GM18499 (cell line): Measurements from ENCODE around the gene TSR3.

Source experiments
- ATAC-seq: cut with Tn5 transposase; IDR thresholded peaks from one replicate; pipeline ENCODE4 v1.9.1; 2021; ENCODE audit warnings: moderate number of reproducible peaks; ENCODE audit not compliant: insufficient read depth, unreplicated experiment

Gene TSR3

DNA sequence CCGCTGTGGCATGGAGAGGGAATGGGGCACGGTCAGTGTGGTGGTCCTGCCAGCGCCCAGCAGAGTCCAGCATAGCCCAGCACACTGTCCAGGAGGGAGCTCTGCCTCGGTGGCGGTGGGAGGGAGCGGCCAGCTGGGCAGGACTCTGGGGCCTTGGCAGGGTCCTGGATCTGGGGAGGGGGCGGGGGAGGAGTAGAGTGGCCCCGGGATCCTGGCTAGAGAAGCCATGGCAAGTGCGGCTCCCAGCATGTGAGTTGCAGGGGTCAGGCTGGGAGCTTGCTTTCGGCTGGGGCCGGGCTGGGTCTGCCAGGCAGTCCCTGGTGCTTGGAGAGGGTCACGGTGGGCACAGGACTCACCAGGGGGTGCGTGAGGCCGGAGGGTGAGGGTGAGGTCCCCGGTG lies 3.9 kb upstream of the TSR3 start:
- no peak for ATAC-seq

DNA sequence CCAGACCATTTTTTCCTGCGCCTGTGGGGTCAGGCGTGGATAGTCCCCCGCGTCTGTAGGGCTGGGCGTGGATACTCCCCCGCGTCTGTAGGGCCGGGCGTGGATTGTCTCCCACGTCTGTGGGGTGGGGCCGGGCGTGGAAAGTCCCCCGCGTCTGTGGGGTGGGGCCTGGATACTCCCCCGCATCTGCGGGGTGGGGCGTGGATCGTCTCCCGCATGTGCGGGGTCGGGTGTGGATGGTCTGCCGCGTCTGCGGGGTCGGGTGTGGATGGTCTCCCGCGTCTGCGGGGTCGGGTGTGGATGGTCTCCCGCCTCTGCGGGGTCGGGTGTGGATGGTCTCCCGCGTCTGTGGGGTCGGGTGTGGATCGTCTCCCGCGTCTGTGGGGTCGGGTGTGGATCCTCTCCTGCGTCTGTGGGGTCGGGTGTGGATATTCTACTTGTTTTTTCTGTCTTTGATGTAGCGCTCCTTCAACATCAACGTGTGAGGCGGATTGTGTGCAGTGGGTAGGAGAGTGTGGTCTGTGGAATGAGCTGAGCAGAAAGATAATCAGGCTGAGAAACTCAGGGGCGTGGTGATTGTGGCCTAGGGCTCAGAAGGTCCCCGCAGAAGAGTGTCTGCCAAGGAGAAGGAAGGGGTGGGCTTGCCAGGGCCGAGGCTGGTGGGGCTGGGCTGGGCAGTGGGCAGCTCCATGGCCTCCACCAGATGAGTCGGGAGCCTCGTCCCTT lies 3.3 kb upstream of the TSR3 start:
- ATAC-seq: no peak

DNA sequence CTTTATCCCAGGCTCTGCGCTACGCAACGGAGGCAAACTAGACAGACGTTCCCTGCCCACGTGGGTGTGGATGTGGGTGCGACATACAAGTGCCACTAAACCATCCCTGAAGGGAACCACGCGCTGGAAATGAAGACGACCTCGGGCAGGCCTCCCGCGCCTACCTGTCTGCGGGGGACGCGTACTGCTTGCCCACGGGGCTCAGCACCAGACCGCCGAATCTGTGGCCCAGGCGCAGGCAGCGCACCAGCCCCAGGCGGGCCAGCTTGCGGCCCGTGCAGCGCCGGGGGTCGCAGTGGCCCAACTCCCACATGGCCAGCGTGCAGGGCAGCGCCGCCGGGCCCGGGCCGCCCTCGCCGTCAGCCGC lies 480 bp downstream of the TSR3 start:
- ATAC-seq: peak; percentile 5

DNA sequence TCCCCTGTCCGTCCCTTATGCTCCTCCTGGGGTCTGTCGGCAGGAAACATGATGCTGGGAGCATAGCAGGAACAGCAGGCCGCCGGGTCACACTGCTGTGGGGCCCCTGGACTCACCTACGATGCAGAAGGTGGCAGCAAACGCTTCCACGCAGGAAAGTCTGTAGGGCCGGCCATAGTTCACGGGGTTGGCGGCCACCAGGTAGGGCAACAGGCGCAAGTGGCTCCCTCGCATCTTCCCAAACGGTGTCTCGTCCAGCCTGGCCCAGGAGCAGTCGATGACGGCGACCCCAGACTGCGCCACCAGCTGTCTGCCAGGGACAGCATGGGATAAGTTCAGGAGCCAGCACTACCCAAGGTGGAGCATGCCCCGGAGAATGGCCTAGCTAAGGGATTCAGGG lies 987 bp downstream of the TSR3 start:
- no peak for ATAC-seq

DNA sequence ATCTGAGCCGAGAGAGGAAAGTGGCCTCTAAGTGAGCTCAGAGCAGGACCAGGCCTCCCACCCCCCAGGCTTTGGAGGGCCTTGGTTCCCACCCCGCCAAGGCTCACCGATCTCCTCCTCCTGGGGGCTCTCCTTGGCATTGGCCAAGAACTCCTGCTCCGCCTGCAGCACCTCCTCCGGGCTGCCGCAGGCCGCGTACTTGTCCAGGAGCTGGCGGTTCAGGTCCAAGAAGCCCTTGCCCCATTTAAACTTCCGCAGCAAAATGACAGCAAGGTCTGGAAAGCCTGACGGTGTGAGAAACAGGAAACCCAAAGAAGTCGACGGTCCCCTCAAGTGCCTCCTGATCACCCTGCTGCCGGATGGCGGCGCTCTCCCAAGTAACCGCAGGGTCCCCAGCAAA lies 1.7 kb downstream of the TSR3 start:
- no peak for ATAC-seq

DNA sequence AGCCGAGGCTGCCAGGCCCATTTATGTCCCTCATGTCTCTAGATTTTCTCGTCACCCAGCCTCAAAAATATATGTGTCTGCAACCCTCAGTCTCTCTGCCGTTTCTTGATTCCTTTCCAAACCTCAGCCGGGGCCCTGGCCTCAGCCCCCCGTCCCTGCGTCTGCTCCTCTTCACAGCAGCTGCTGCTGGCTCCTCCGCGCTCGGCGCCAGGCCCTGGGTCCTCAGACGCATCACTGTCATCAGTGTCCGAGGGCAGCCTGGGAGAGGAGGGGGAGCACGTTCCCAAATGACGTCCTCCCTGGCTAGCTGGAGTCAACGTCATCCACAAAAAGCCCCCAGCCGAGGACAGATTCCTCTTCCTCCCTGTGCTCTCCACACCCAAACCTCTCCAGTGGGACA lies 2.3 kb downstream of the TSR3 start:
- ATAC-seq: no peak

DNA sequence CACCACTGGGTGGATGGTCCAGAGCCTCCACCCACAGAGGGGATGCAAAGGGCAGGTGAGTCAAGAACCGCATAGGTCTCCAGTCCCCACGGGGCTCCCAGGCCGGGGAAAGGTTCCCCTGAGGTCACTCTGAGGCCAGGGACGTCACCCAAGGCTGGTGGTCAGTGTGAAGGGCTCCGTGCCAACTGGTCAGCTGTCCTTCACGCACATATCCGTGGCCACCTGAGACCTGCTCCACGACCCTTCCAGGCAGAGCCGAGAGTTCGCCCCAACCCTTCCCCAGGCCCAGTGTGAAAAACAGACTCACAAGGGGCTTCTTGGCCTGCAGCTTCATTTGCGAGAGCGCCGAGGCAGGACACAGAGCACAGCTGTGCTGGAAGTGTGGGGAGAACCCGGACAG lies 2.8 kb downstream of the TSR3 start:
- ATAC-seq: no peak

DNA sequence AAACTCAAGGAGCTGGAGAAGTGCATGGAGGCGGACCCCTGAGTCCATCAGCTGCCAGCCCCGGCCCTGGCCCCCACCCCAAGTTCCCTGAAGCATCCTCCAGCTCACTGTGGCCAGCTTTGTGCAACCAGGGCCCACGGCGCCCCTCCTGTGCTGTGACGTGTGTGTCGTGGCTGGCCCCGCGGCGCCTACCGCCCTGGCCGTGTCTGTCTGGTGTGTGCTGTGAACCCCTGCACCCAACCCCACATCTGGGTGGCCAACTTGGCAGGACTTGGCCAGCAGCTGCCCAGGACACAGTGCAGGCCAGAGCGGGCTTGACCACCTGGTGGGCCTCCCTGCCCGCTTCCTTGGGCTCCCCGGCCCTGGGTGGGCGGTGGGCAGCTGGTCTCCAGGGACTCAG lies 3.2 kb downstream of the TSR3 start:
- no peak for ATAC-seq

DNA sequence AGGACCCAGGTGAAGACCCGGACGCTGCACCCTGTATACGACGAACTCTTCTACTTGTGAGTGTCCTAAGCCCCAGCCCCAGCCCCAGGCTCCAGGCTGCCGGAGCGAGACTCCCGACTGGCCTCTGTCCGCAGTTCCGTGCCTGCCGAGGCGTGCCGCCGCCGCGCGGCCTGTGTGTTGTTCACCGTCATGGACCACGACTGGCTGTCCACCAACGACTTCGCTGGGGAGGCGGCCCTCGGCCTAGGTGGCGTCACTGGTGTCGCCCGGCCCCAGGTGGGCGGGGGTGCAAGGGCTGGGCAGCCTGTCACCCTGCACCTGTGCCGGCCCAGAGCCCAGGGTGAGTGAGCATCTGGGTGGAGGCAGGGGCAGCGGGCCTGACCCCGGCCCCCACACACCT lies 3.7 kb downstream of the TSR3 start:
- no peak for ATAC-seq

DNA sequence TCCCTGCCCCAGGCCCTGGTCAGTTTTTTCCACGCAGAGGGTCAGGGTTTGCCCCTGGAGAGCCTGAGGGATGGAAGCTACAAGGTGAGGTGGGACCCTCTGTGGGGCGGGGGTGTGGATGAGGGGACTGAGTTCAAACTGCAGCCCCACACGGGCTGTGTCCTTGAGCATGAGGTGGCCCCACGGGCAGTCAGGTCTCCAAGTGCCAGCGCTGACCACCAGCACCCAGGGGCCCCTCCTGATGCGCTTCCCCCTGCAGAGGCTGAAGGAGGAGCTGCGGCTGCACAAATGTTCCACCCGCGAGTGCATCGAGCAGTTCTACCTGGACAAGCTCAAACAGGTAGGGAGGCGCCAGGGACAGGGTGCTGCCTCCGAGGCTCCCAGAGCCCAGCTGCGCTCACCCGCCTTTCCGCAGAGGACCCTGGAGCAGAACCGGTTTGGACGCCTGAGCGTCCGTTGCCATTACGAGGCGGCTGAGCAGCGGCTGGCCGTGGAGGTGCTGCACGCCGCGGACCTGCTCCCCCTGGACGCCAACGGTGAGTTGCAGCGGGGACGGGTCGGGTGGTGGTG lies 4.3 kb downstream of the TSR3 start:
- no peak for ATAC-seq

DNA sequence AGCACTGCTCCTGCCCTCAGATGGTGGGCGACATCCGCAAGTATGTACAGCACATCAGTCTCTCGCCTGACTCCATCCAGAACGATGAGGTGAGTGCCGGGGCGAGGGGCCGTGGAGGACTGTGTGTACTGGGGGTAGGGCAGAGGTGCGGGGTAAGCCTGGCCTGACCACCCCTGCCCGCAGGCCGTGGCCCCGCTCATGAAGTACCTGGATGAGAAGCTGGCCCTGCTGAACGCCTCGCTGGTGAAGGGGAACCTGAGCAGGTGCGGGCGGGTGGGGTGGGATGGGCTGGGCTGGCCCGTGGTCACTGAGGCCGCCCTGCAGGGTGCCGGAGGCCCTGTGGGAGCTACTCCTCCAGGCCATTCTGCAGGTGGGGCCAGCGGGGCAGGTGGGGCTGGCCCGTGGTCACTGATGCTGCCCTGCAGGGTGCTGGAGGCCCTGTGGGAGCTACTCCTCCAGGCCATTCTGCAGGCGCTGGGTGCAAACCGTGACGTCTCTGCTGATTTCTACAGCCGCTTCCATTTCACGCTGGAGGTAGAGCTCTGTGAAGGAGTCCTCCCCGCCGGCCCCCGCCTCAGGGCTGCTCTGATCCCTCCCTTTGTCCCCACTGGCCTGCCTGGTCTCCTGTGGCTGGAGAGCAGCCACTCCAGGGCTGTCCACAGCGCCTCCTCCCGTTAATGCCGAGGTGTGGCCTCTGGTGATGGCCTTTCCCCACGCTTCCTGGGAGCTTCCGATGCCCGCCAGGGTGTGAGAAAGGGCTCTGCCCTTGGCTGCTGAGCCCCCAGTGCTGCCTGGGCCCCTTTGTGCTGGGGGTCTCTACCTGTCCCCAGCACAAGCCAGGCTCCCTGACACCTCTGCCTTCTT lies 5.0 kb downstream of the TSR3 start:
- ATAC-seq: no peak

DNA sequence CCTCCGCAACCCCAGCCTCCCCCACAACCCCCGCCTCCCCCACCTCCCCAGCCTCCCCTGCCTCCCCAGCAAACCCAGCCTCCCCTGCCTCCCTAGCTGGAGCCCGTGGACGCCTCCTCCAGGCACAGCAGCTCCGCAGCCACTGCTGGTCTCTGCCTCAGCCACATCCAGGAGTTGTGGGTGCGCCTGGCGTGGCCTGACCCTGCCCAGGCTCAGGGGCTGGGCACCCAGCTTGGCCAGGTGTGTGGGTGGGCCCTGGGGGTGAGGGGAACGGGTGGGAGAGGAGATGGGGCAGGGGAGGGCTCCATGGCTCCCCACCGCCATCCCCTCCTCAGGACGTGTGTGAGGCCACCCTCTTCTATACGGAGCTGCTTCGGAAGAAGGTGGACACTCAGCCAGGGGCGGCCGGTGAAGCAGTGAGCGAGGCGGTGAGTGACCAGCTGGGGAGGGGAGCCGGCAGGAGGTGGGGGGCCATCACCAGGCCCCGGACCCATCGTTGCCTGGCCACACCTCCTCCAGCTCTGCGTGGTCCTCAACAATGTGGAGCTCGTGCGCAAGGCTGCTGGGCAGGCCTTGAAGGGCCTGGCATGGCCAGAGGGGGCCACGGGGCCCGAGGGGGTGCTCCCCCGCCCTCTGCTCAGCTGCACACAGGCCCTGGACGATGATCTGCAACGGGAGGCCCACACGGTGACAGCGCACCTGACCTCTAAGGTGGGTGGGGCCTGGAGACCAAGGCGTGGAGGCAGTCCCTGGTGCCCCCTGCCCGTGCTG lies 5.8 kb downstream of the TSR3 start:
- no peak for ATAC-seq

DNA sequence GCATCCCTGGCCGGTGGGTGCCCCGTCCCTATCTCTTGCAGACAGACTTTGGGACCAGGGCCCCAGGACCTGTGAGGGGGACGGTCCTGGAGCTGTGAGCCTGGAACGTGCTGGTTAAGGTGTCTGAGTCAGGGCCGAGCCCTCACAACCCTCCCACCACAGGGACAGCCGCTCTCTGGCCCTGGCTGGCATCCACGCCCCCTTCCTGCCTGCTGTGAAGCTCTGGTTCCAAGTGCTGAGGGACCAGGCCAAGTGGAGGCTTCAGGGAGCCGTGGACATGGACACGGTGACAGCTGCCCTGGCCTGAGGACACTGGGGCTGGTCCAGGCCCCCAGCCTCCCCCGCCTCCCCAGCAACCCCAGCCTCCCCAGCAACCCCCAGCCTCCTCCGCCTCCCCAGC lies 6.6 kb downstream of the TSR3 start:
- ATAC-seq: no peak

DNA sequence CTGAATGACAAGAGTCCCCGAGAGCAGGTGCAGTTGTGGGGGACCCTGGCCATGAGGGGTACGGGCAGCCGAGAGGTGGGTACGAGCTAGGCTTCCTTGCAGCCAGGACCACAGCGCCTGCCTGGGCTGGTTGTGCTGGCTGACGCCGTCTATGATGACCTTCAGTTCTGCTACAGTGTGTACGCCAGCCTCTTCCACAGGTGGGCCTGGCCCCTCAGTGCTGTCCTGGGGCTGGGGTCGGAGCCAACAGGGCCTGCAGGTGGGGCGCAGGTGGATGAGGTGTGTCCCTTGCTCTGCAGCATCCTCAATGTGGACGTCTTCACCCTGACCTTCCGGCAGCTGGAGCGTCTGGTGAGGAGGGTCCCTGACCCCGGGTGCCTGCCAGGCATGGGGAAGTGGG lies 7.2 kb downstream of the TSR3 start:
- no peak for ATAC-seq

DNA sequence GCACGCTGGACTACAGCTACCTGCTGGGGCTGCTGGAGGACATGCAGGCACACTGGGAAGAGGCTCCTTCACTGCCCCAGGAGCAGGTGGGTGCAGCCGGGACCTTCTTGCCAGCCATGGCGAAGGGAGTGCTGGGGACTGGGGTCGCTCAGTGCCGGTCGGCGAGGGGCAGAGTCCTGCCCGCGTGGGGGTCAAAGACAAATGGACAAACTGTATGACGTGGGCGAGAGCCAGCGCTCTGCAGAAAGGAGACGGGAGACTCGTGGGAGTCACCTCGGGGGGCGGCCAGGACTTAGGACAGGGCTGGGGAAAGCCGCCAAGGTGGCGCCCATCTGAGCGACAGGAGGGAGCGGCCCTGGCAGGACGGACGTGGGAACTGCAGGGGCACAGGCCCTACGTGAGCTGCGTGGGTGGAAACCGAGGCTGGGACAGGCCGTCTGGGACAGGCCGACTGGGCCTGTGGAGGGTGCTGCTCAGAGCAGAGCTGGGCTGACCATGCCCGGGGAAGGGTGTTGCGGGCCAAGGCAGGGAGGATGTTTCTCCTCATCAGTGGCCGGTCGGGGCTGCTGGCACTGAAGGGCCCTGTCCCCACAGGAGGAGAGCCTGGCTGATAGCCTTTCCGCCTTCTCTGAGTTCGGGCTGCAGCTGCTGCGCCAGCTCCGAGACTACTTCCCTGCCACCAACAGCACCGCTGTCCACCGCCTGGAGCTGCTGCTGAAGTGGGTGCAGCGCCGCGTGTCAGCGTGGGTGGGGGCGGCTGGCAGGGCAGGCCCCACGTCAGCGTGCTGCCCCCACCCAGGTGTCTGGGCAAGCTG lies 8.0 kb downstream of the TSR3 start:
- ATAC-seq: no peak

DNA sequence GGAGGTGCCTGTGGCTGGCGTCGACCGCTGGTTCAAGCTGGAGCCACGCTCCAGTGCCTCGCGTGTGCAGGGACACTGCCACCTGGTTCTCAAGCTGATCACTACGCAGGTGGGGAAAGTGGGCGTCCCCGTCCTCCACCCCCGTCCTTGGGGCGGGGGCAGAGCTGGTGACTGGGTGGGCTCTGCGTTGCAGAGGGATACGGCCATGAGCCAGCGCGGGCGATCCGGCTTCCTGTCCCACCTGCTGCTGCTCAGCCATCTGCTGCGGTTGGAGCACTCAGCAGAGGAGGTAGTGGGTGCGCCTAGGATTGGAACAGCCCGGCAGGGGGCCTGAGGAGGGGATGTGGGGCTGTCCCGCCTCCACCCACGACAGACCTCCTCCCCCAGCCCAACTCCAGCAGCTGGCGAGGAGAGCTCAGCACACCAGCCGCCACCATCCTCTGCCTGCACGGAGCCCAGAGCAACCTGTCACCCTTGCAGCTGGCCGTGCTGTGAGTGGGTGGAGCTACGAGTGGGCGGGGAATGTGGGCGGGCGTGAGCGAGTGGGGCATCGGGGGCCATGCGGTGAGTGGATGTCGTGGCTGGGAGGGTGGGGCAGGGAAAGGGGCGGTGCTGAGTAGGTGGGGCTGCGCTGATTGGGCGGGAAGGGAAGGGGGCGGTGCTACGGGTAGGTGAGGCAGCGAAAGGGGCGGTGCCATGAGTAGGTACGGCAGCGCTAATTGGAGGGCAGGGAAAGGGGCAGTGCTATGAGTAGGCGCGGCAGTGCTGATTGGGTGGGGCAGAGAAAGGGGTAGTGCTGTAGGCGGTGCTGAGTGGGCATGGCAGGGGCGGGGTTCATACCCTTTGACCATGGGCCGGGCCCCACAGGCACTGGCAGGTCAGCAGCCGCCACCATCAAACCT lies 8.9 kb downstream of the TSR3 start:
- ATAC-seq: peak; percentile 86

DNA sequence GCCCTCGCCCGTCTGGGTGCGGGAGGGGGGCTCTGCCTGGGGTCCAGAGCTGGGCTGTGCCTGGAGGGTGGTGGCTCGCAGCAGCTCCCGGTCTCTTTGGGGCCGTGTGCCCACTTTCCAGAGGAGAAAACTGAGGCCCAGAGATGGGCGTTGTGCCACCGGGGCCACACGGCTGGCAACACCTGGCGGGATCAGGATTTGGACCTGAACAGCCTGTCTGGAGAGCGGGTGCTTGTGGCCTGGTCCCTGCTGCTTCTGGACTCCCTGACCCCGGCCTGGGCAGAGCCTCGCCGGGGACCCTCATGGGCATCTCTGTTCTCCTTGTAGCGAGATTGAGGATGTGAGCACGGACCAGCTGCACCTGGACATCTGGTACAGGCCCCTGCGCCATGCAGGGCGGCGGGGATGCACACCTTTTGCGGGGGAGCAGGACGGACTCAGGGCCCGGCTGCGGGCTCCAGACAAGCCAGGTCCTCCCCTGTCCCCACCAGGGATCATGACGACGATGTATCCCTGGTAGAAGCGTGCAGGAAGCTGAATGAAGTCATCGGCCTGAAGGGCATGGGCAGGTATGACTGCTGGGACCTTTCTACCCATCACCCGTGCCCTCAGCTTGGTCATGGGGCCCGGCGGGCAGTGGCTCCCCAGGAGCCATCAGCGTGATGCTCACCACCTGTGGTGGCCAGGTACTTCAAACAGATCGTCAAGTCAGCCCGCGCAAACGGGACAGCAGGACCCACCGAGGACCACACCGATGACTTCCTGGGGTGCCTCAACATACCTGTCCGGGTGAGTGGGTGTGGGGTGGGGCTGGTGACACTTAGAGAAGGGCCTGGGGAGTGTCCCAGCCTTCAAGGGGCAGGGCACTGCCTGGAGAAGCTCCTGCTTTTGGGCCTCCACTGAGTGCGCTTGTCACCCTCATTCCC lies 9.9 kb downstream of the TSR3 start:
- ATAC-seq: no peak
